HepG2 (cell line): ENCODE results near the gene PIEZO1. TPM values are rescaled to one million over a fixed set of nuclear protein-coding genes. Genes with fewer than 3 reads are reported as not detected.
A peak's percentile ranks its signal among the peaks of the same experiment; 100 is the strongest.

Source experiments
- NR0B2 ChIP-seq: sonication (generic); formaldehyde crosslinking; IDR thresholded peaks from 2 replicates; pipeline ENCODE4 v1.4.0; 2020; ENCODE audit warnings: mild to moderate bottlenecking, missing genetic modification reagents
- ZC3H4 ChIP-seq: sonication (generic); formaldehyde crosslinking; IDR thresholded peaks from 2 replicates; pipeline ENCODE4 v1.4.0; 2020; ENCODE audit warnings: missing genetic modification reagents, borderline replicate concordance
- ZNF121 ChIP-seq: sonication (generic); formaldehyde crosslinking; IDR thresholded peaks from 2 replicates; pipeline ENCODE4 v1.5.0; 2020; ENCODE audit warnings: mild to moderate bottlenecking, missing genetic modification reagents
- ZNF691 ChIP-seq: sonication (generic); formaldehyde crosslinking; IDR thresholded peaks from 2 replicates; pipeline ENCODE4 v1.4.0; 2020; ENCODE audit warnings: missing genetic modification reagents, low read depth, mild to moderate bottlenecking, borderline replicate concordance
- polyA plus RNA-seq, 8 experiments: library from polyadenylated mRNA; depleted of rRNA in 3 of 8; stranded (reverse) in 7 of 8; unstranded in 1 of 8; fragments of >200 nt; fragmentation: Illumina TruSeq in 4 of 8; extraction: Trizol in 4 of 8; gene quantifications; 2 replicates each; pipeline versions ENCODE4 v1.2.1 to v1.2.3, GENCODE V29; 2011 to 2016; ENCODE audit warnings: low read depth in 4 of 8, missing spikeins in 1 of 8, mixed read lengths in 1 of 8; ENCODE audit not compliant: insufficient read depth in 1 of 8
- total RNA-seq, 5 experiments: library from RNA; depleted of rRNA; stranded (reverse); fragments of >200 nt; fragmentation: Illumina TruSeq; extraction: Trizol; gene quantifications; 2 replicates each; pipeline ENCODE4 v1.2.3, GENCODE V29; 2016; ENCODE audit warnings: low read depth in 1 of 5
- TF ChIP-seq, protein P1 (sequence below): sonication (generic); formaldehyde crosslinking; IDR thresholded peaks from 2 replicates; pipeline ENCODE4 v1.4.0; 2020; ENCODE audit warnings: missing genetic modification reagents; ENCODE audit errors: not compliant biosample characterization
- TF ChIP-seq, protein P2 (sequence below): sonication (generic); formaldehyde crosslinking; IDR thresholded peaks from 2 replicates; pipeline ENCODE4 v1.8.0; 2022; ENCODE audit warnings: missing genetic modification reagents, mild to moderate bottlenecking, inconsistent platforms, borderline replicate concordance
- TF ChIP-seq, protein P3 (sequence below): sonication (generic); formaldehyde crosslinking; IDR thresholded peaks from 2 replicates; pipeline ENCODE4 v1.5.1; 2020; ENCODE audit warnings: mild to moderate bottlenecking, missing genetic modification reagents

PIEZO1 gene
- total and polyA plus RNA-seq, 2 of the 13 experiments (the other 11 are each of a cell fraction or from before 2014, with no cell fraction given) = 67.9 to 85.0 TPM

DNA sequence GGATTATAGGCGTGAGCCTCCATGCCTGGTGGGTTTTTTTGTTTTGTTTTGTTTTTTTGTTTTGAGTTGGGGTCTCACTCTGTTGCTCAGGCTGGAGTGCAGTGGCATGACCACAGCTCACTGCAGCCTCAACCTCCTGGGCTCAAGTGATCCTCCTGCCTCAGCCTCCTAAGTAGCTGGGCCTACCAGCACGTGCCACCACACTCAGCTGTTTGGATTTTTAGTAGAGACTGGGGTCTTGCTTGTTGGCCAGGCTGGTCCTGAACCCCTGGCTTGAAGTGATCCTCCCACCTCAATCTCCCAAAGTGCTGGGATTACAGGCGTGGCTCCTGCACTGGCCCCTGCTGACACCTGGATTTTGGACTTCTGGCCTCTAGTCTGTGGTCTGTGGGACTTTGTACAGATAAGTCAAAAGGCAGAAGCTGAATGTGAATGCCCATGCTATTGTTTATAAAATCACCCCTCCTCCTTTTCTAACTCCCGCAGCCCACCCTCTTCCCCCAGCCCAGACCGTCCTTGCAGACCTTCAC, 104.4 kb downstream of the PIEZO1 start (continued):
- TF ChIP-seq ZC3H4 (CRISPR knock-in tag) (no peak), NR0B2 (0 out of 2 replicates have a peak, but pooled peaks have one; percentile 50), ZNF121 (CRISPR knock-in tag) (0 out of 2 replicates have a peak, but pooled peaks have one; percentile 45), ZNF691 (CRISPR knock-in tag) (0 out of 2 replicates have a peak, but pooled peaks have one; percentile 18)
- TF ChIP-seq, protein P1, sequence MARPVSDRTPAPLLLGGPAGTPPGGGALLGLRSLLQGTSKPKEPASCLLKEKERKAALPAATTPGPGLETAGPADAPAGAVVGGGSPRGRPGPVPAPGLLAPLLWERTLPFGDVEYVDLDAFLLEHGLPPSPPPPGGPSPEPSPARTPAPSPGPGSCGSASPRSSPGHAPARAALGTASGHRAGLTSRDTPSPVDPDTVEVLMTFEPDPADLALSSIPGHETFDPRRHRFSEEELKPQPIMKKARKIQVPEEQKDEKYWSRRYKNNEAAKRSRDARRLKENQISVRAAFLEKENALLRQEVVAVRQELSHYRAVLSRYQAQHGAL (CRISPR knock-in tag) = no peak
- TF ChIP-seq, protein P2, sequence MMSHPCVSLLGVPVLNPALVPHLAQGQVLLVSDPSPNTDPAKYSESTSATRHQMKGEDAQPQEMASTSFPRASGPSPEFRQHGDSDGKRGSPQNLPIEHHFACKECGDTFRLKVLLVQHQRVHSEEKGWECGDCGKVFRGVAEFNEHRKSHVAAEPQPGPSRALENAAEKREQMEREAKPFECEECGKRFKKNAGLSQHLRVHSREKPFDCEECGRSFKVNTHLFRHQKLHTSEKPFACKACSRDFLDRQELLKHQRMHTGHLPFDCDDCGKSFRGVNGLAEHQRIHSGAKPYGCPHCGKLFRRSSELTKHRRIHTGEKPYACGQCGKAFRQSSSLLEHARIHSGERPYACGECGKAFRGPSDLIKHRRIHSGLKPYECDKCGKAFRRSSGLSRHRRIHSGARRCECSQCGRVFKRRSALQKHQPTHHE = 0 out of 2 replicates have a peak, but pooled peaks have one; percentile 3
- TF ChIP-seq, protein P3, sequence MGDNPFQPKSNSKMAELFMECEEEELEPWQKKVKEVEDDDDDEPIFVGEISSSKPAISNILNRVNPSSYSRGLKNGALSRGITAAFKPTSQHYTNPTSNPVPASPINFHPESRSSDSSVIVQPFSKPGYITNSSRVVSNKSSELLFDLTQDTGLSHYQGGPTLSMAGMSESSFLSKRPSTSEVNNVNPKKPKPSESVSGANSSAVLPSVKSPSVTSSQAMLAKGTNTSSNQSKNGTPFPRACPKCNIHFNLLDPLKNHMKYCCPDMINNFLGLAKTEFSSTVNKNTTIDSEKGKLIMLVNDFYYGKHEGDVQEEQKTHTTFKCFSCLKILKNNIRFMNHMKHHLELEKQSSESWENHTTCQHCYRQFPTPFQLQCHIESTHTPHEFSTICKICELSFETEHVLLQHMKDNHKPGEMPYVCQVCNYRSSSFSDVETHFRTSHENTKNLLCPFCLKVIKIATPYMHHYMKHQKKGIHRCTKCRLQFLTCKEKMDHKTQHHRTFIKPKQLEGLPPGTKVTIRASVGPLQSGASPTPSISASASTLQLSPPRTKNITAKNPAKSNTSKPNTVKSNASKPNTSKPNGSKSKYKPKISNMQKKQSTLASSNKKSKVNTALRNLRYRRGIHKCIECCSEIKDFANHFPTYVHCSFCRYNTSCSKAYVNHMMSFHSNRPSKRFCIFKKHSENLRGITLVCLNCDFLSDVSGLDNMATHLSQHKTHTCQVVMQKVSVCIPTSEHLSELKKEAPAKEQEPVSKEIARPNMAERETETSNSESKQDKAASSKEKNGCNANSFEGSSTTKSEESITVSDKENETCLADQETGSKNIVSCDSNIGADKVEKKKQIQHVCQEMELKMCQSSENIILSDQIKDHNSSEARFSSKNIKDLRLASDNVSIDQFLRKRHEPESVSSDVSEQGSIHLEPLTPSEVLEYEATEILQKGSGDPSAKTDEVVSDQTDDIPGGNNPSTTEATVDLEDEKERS (CRISPR knock-in tag) = 0 out of 2 replicates have a peak, but pooled peaks have one; percentile 37
- TF ChIP-seq, all 625 proteins: peak for 18
